Activated CD8-positive, alpha-beta memory T cell treated with anti-CD3 and anti-CD28 coated beads, Interleukin-2, amount 50 U/mL, for 24 hours (primary cell): ENCODE data around the gene KIF18B.

Experiments
- DNase-seq: peaks from one replicate; pipeline ENCODE4 v3.0.0-alpha.2; 2020; ENCODE audit errors: extremely low read depth

The KIF18B gene

GRCh38 chr17:44919411-44919810 lies 28.2 kb downstream of the KIF18B start:
- no peak for DNase-seq

GRCh38 chr17:44918006-44918405 lies 29.6 kb downstream of the KIF18B start:
- no peak for DNase-seq

GRCh38 chr17:44917456-44917855 lies 30.1 kb downstream of the KIF18B start:
- no peak for DNase-seq

GRCh38 chr17:44916781-44917241 lies 30.8 kb downstream of the KIF18B start:
- DNase-seq, result no peak

GRCh38 chr17:44915862-44916780 lies 31.5 kb downstream of the KIF18B start:
- DNase-seq, result no peak

GRCh38 chr17:44915321-44915726 lies 32.2 kb downstream of the KIF18B start, which contains the start of gene GFAP:
TSS of gene GFAP (minus strand) at chr17:44915500. CDS start at chr17:44915486, 14 bp downstream.
- DNase-seq, result no peak

- DNase-seq, result no peak
These were observed 32.8 kb downstream of the KIF18B start for GRCh38 chr17:44914698-44915271.

GRCh38 chr17:44914148-44914547 lies 33.4 kb downstream of the KIF18B start:
- no peak for DNase-seq

- no peak for DNase-seq
These were observed 33.9 kb downstream of the KIF18B start for GRCh38 chr17:44913676-44914075.

GRCh38 chr17:44912763-44913544 lies 34.6 kb downstream of the KIF18B start:
- DNase-seq, result no peak

GRCh38 chr17:44911133-44912001 lies 36.2 kb downstream of the KIF18B start:
- DNase-seq, result no peak

- no peak for DNase-seq
These were observed 37.1 kb downstream of the KIF18B start for GRCh38 chr17:44910231-44911106.

GRCh38 chr17:44909681-44910144 lies 37.9 kb downstream of the KIF18B start:
- no peak for DNase-seq

GRCh38 chr17:44908761-44909326 lies 38.7 kb downstream of the KIF18B start:
- DNase-seq, result no peak

GRCh38 chr17:44907729-44908470 lies 39.7 kb downstream of the KIF18B start:
- DNase-seq, result no peak

- no peak for DNase-seq
These were observed 40.5 kb downstream of the KIF18B start for GRCh38 chr17:44906763-44907728.

GRCh38 chr17:44906010-44906646 lies 41.4 kb downstream of the KIF18B start:
- DNase-seq, result no peak
